HG03108 (cell line): Measurements from ENCODE around the gene LMAN1L.

ENCODE experiments used
- ATAC-seq: cut with Tn5 transposase; IDR thresholded peaks from one replicate; pipeline ENCODE4 v1.9.1; 2021; ENCODE audit warnings: moderate library complexity; ENCODE audit not compliant: unreplicated experiment

The LMAN1L gene

GRCh38 chr15:74809956-74810355, 2.7 kb upstream of the LMAN1L start:
- ATAC-seq: no peak

- ATAC-seq: no peak
These were observed 2.7 kb downstream of the LMAN1L start for GRCh38 chr15:74815121-74815934.

GRCh38 chr15:74815961-74816360, 3.3 kb downstream of the LMAN1L start:
- no peak for ATAC-seq

- no peak for ATAC-seq
These were observed 4.2 kb downstream of the LMAN1L start for GRCh38 chr15:74816624-74817369.

GRCh38 chr15:74817370-74817737, 4.7 kb downstream of the LMAN1L start:
- ATAC-seq: no peak

GRCh38 chr15:74820056-74820455, 7.4 kb downstream of the LMAN1L start:
- ATAC-seq: no peak

- no peak for ATAC-seq
These were observed 8.6 kb downstream of the LMAN1L start for GRCh38 chr15:74821091-74821789.

- no peak for ATAC-seq
These were observed 9.1 kb downstream of the LMAN1L start for GRCh38 chr15:74821790-74822158.

GRCh38 chr15:74822233-74822632, 9.6 kb downstream of the LMAN1L start:
- no peak for ATAC-seq

- ATAC-seq: no peak
These were observed 10.7 kb downstream of the LMAN1L start for GRCh38 chr15:74823324-74823723.

GRCh38 chr15:74824976-74825375, 12.3 kb downstream of the LMAN1L start:
- no peak for ATAC-seq

GRCh38 chr15:74825866-74826265, 13.2 kb downstream of the LMAN1L start:
- no peak for ATAC-seq

GRCh38 chr15:74826364-74826819, 13.8 kb downstream of the LMAN1L start, which contains the start of gene CPLX3:
Gene CPLX3, plus strand, starts transcription at chr15:74826627. Its CDS starts 77 bp downstream, at chr15:74826704.
- ATAC-seq: no peak

- no peak for ATAC-seq
These were observed 14.3 kb downstream of the LMAN1L start for GRCh38 chr15:74826921-74827320.

GRCh38 chr15:74827614-74828013, 15.0 kb downstream of the LMAN1L start:
- ATAC-seq: no peak

GRCh38 chr15:74828835-74829234, 16.2 kb downstream of the LMAN1L start:
- no peak for ATAC-seq

GRCh38 chr15:74829486-74829885, 16.9 kb downstream of the LMAN1L start:
- ATAC-seq: no peak

GRCh38 chr15:74829991-74830390, 17.4 kb downstream of the LMAN1L start:
- no peak for ATAC-seq

- ATAC-seq: no peak
These were observed 18.2 kb downstream of the LMAN1L start for GRCh38 chr15:74830868-74831267.

- ATAC-seq: no peak
These were observed 19.3 kb downstream of the LMAN1L start for GRCh38 chr15:74831813-74832495.

- ATAC-seq: no peak
These were observed 20.2 kb downstream of the LMAN1L start for GRCh38 chr15:74832826-74833225.
